Measurements from ENCODE around the gene HTRA1.

GRCh38 chr10:122481296-122482056, 20.1 kb downstream of the HTRA1 start:
- TF ChIP-seq, protein P1, sequence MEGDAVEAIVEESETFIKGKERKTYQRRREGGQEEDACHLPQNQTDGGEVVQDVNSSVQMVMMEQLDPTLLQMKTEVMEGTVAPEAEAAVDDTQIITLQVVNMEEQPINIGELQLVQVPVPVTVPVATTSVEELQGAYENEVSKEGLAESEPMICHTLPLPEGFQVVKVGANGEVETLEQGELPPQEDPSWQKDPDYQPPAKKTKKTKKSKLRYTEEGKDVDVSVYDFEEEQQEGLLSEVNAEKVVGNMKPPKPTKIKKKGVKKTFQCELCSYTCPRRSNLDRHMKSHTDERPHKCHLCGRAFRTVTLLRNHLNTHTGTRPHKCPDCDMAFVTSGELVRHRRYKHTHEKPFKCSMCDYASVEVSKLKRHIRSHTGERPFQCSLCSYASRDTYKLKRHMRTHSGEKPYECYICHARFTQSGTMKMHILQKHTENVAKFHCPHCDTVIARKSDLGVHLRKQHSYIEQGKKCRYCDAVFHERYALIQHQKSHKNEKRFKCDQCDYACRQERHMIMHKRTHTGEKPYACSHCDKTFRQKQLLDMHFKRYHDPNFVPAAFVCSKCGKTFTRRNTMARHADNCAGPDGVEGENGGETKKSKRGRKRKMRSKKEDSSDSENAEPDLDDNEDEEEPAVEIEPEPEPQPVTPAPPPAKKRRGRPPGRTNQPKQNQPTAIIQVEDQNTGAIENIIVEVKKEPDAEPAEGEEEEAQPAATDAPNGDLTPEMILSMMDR (IDR thresholded peaks at IDR 0.05), result no peak
- TF ChIP-seq POLR2A (IDR thresholded peaks at IDR 0.05), result no peak

Measured in esophagus squamous epithelium (tissue), 4 donors.